Uterus (tissue), 2 donors: Measurements from ENCODE around the gene ITGAL.

Experiments
- POLR2A ChIP-seq, 2 donors: fragments of 450-650 bp; IDR thresholded peaks; one replicate each; pipeline ENCODE4 v1.6.1; 2016; ENCODE audit warnings: antibody characterized with exemption in 2 of 2, mild to moderate bottlenecking in 1 of 2, moderate library complexity in 1 of 2
- TF ChIP-seq, protein P1 (sequence below), 4 experiments: fragments of 200-600 bp in 2 of 4; fragments of 450-650 bp in 2 of 4; sonication (generic) in 2 of 4; IDR thresholded peaks; one replicate each; pipeline ENCODE4 v1.5.1; 2016 to 2019; ENCODE audit warnings: antibody characterized with exemption in 4 of 4, mild to moderate bottlenecking in 2 of 4, moderate library complexity in 1 of 4

DNA sequence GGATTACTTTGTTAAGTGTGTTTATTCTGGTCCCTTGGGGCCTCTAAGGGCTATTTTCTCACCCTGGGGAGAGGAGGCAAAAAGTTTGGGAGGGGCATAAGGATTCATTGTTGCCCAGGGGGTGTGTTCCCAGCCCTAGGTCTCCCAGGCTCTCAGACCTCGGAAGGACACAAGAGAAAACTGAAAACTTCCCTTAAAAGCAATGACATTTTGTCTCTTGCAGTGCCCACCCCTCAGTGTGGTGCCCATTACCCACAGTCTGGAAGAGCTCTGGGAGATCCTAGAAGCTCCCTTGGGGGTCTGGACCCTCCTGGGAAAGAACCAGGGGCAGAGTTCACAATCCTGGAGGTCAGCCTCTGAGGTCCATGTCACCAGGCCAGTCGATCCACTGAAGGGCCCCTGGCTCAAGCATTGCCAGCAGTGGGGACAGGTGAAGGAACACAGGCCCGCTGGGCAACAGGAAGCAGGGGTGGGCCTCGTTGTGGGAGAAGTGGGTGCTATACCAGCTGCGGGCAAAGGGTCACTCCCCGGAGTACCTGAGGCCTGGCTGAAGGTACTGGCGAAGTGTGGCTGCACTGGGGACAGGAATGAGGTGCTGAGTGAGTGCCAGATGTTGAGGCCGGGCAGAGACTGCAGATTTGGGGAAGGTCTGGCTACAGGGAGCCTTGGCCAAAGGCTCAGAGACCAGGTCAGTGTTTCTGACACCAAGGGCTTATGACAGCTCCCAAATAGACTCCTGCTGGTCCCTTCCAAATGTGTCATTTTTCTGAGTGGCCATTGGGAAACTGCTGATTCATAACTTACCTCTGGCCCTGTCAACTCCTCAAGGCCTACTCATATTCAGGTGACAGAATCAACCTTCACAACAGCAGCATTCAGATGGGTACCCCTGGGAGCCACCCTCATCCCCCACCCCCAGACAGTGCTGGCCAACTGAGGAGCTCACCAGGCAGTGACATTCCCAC lies 66.7 kb downstream of the ITGAL start:
- TF ChIP-seq, protein P1, sequence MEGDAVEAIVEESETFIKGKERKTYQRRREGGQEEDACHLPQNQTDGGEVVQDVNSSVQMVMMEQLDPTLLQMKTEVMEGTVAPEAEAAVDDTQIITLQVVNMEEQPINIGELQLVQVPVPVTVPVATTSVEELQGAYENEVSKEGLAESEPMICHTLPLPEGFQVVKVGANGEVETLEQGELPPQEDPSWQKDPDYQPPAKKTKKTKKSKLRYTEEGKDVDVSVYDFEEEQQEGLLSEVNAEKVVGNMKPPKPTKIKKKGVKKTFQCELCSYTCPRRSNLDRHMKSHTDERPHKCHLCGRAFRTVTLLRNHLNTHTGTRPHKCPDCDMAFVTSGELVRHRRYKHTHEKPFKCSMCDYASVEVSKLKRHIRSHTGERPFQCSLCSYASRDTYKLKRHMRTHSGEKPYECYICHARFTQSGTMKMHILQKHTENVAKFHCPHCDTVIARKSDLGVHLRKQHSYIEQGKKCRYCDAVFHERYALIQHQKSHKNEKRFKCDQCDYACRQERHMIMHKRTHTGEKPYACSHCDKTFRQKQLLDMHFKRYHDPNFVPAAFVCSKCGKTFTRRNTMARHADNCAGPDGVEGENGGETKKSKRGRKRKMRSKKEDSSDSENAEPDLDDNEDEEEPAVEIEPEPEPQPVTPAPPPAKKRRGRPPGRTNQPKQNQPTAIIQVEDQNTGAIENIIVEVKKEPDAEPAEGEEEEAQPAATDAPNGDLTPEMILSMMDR (IDR thresholded peaks at IDR 0.05): no peak
- no peak for TF ChIP-seq POLR2A (IDR thresholded peaks at IDR 0.05)
